Breast epithelium (tissue), 4 donors: ENCODE measurements around the gene BACH2. TPM values are rescaled to one million over a fixed set of nuclear protein-coding genes. Genes with fewer than 3 reads are reported as not detected.
"Not testable (repeated sequence)": the region's sequence is repeated elsewhere in the genome, so short reads cannot be mapped to it uniquely, and the experiment has no call there.

Experiments
- DNase-seq, 2 donors: peaks; one replicate each; pipeline ENCODE4 v3.0.0-alpha.2; 2019; ENCODE audit warnings: low spot score in 2 of 2
- H3K27ac ChIP-seq, 2 donors: fragments of 200-600 bp; sonication (generic) in 1 of 2; one replicate each; pipeline ENCODE4 v1.5.1; 2016 to 2019; ENCODE audit warnings: mild to moderate bottlenecking in 1 of 2
- H3K27me3 ChIP-seq, 2 donors: fragments of 200-600 bp; sonication (generic) in 1 of 2; one replicate each; pipeline versions ENCODE4 v1.5.1 to v1.6.0; 2017 to 2019; ENCODE audit warnings: control low read depth in 1 of 2, mild to moderate bottlenecking in 1 of 2
- H3K36me3 ChIP-seq: fragments of 200-600 bp; one replicate; pipeline ENCODE4 v1.5.1; 2019
- H3K4me1 ChIP-seq, 2 donors: fragments of 200-600 bp; sonication (generic); one replicate each; pipeline ENCODE4 v1.5.1; 2016 to 2019; ENCODE audit warnings: control low read depth in 1 of 2
- H3K4me3 ChIP-seq, 3 donors: fragments of 200-600 bp; sonication (generic); 1 replicate in 2 of 3; 2 replicates in 1 of 3; pipeline ENCODE4 v1.5.1; 2016 to 2019; ENCODE audit warnings: mild to moderate bottlenecking in 3 of 3, moderate library complexity in 2 of 3
- H3K9me3 ChIP-seq, 2 donors: fragments of 200-600 bp; sonication (generic) in 1 of 2; one replicate each; pipeline ENCODE4 v1.5.1; 2016 to 2019; ENCODE audit warnings: control low read depth in 1 of 2
- POLR2A ChIP-seq: fragments of 450-650 bp; IDR thresholded peaks from one replicate; pipeline ENCODE4 v1.6.1; 2016; ENCODE audit warnings: antibody characterized with exemption, mild to moderate bottlenecking, moderate library complexity
- POLR2AphosphoS5 ChIP-seq, 3 donors: sonication (generic); formaldehyde crosslinking; IDR thresholded peaks; one replicate each; pipeline ENCODE4 v1.6.1; 2017; ENCODE audit warnings: antibody characterized with exemption in 3 of 3
- intact Hi-C: fragments of 100-400 bp; cut with DNase I; formaldehyde crosslinking; loops from one replicate; pipeline ENCODE4 v1.15.1; 2023; ENCODE audit warnings: low total_unique reads
- total RNA-seq, 3 donors: library from RNA; depleted of rRNA; stranded (reverse); fragments of >200 nt; gene quantifications; one replicate each; pipeline ENCODE4 v1.1.0, GENCODE V29; 2016
- TF ChIP-seq, protein P1 (sequence below), 3 donors: fragments of 450-650 bp; IDR thresholded peaks; one replicate each; pipeline ENCODE4 v1.5.1; 2016 to 2017; ENCODE audit warnings: antibody characterized with exemption in 3 of 3, mild to moderate bottlenecking in 3 of 3, moderate library complexity in 3 of 3

The BACH2 gene
- 10 to 100 TPM in 1 of 3 donors, 1 to 10 TPM in 2; 6.2 to 13.8 (median 7.0) TPM for total RNA-seq

DNA sequence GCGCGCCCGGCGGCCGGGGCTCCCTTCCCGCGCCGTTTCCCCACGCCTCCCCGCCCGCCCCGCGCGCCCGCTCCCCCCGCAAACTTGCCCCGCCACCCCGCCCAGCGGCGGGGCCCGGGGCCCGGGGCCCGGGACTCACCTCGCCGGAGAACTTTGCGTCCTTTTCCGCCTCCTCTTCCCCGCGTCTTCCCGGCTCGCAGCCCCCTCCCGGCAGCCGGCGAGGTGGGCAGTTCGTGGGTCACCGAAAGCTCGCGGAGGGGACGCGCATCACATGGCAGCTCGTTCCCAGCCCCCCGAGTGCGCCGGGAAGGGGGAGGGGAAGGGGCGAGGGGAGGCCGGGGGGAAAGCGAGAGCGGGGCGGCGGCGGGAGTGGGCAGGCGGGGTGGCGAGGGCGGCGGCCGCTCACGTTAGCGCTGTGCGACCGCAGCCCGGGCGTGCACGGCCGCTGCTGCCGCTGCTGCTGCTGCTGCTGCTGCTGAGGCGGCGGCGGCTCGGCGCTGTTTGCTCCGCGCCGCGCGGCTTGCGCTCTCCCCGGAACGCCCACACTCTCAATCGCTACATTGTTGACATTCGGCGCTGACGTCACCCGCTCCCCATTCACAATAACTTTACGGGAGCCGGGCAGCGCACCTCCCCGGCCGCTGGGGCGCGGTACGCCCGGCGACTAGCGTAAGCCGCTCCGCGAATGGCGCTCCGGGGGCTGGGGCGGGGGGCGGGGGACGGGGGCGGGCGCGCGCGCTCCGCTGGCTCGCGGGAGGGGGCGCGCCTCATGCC is at the start of gene BACH2:
BACH2 (minus strand) TSS at position 503 of the 774 bp plus-strand sequence. CDS start 287,999 bp downstream, outside the sequence.
- Histone ChIP-seq H3K9me3 (no peaks in the 10 kb centered on the region), H3K27ac (peak within 1 kb of the TSS; percentile 94 to 97), H3K36me3 (no peaks in the 10 kb centered on the region), H3K4me3 (peak within 1 kb of the TSS; percentile 77 to 99 (median 81)), H3K27me3 (no peaks in the 10 kb centered on the region), H3K4me1 (no peaks in the 10 kb centered on the region)
- intact Hi-C loops, result loop anchor here (10.0 kb wide), 1 partner anchor 78 kb away; no protein-coding TSS in a partner anchor
- TF ChIP-seq, protein P1, sequence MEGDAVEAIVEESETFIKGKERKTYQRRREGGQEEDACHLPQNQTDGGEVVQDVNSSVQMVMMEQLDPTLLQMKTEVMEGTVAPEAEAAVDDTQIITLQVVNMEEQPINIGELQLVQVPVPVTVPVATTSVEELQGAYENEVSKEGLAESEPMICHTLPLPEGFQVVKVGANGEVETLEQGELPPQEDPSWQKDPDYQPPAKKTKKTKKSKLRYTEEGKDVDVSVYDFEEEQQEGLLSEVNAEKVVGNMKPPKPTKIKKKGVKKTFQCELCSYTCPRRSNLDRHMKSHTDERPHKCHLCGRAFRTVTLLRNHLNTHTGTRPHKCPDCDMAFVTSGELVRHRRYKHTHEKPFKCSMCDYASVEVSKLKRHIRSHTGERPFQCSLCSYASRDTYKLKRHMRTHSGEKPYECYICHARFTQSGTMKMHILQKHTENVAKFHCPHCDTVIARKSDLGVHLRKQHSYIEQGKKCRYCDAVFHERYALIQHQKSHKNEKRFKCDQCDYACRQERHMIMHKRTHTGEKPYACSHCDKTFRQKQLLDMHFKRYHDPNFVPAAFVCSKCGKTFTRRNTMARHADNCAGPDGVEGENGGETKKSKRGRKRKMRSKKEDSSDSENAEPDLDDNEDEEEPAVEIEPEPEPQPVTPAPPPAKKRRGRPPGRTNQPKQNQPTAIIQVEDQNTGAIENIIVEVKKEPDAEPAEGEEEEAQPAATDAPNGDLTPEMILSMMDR (IDR thresholded peaks at IDR 0.05), result peak in 1 of 3 donors; percentile 5
- peak in 1 of 3 donors; percentile 76 for TF ChIP-seq POLR2AphosphoS5 (IDR thresholded peaks at IDR 0.05)
- TF ChIP-seq POLR2A, result no peak
- DNase-seq, result peak; percentile 87 to 89

DNA sequence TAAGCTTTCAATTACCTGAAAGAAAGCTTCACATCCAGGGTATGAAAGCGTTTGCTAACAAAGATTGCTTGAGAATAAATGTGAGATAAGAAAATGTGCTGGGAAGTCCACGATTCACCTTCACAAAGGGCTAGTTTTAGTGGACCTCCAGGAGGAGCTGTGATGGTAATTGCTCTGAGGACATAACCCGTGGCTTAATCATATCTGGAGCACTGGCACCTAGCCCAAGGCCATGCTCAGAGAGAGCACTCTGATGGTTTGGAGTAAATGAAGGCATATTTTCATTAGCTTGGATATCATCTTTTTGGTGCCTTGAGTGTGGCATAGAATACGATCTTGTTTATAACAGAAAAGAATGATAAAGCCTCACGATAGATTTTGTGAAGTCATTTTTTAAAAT is 46.9 kb upstream of the BACH2 start:
- H3K27ac ChIP-seq, result no peak overlapping the region
- no peak for TF ChIP-seq POLR2A
- TF ChIP-seq POLR2AphosphoS5 (IDR thresholded peaks at IDR 0.05), result no peak
- TF ChIP-seq, protein P1 (IDR thresholded peaks at IDR 0.05), result no peak
- H3K4me1 ChIP-seq, result no peaks in the 10 kb centered on the region
- H3K27me3 ChIP-seq, result no peaks in the 10 kb centered on the region
- DNase-seq, result no peak
- no peaks in the 10 kb centered on the region for H3K9me3 ChIP-seq
- no peak overlapping the region for H3K4me3 ChIP-seq
- no peaks in the 10 kb centered on the region for H3K36me3 ChIP-seq
- intact Hi-C loops, result no loop called here

DNA sequence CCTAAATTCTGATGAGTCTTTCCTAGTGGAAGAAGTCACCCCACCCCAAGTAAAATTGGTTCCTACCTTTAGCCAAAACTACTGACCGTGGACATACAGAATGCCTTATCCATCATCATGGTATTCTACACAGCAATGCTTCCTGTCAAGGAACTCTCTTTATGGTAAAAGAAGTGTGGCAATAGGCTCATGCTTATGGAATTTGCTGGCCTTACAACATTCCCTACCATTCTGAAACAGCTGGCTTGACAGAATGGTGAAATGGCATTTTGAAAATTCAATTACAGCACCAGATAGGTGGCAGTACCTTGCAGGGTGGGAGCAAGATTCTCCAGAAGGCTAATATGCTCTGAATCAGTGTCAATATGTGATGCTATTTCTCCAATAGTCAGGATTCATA is 41.8 kb upstream of the BACH2 start:
- no peaks in the 10 kb centered on the region for H3K36me3 ChIP-seq
- H3K4me3 ChIP-seq, result no peak overlapping the region
- H3K4me1 ChIP-seq, result no peaks in the 10 kb centered on the region
- no peak overlapping the region for H3K27ac ChIP-seq
- no peaks in the 10 kb centered on the region for H3K27me3 ChIP-seq
- DNase-seq, result no peak
- intact Hi-C loops, result no loop called here
- TF ChIP-seq POLR2AphosphoS5 (IDR thresholded peaks at IDR 0.05) (no peak), POLR2A (no peak)
- TF ChIP-seq, protein P1 (IDR thresholded peaks at IDR 0.05), result no peak
- no peaks in the 10 kb centered on the region for H3K9me3 ChIP-seq

DNA sequence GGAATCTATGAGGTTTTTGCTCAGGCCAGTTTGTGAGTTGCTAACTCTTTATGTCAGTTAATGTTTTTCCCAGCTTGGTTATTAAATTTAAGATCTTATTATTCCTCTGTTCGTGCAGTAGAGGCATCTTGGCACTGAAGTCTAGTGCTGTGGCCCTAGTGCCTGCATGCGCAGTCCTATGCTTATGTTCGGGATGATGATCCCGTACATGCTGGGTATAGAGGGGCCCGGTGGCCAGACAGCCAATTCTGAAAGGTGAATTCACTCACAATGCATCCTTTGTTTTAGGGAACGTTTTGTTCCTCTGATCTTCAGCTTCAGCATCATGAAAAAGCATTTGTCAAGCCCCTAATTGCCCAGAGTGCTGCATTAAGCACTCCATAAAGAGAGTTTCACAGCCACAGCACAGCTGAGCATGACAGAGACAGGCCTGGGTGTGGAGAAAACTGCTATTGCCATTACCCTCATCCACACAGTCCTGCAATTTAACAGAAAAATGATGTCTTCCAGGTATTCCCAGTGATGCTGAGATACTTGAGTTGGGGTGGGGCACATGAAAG is 39.8 kb upstream of the BACH2 start:
- TF ChIP-seq, protein P1 (IDR thresholded peaks at IDR 0.05), result no peak
- TF ChIP-seq POLR2A (no peak), POLR2AphosphoS5 (IDR thresholded peaks at IDR 0.05) (no peak)
- intact Hi-C loops, result no loop called here
- no peaks in the 10 kb centered on the region for H3K9me3 ChIP-seq
- no peak overlapping the region for H3K4me3 ChIP-seq
- no peaks in the 10 kb centered on the region for H3K27me3 ChIP-seq
- no peaks in the 10 kb centered on the region for H3K36me3 ChIP-seq
- no peak overlapping the region for H3K27ac ChIP-seq
- DNase-seq, result no peak
- H3K4me1 ChIP-seq, result no peaks in the 10 kb centered on the region

DNA sequence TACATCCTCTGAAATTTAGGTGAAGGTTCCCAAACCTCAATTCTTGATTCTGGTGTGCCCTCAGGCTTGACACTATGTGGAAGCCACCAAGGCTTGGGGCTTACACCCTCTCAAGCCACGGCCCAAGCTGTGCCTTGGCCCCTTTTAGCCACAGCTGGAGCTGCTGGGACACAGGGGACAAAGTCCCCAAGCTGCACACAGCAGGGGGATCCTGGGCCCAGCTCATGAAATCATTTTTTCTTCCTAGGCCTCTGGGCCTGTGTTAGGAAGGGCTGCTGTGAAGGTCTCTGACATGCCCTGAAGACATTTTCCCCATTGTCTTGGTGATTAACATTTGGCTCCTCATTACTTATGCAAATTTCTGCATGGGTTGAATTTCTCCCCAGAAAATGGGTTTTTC is 37.3 kb upstream of the BACH2 start:
- H3K27me3 ChIP-seq, result no peaks in the 10 kb centered on the region
- H3K9me3 ChIP-seq, result no peaks in the 10 kb centered on the region
- H3K27ac ChIP-seq, result no peak overlapping the region
- no peaks in the 10 kb centered on the region for H3K36me3 ChIP-seq
- intact Hi-C loops, result no loop called here
- H3K4me3 ChIP-seq, result no peak overlapping the region
- no peak for DNase-seq
- H3K4me1 ChIP-seq, result no peaks in the 10 kb centered on the region
- no peak for TF ChIP-seq POLR2A

DNA sequence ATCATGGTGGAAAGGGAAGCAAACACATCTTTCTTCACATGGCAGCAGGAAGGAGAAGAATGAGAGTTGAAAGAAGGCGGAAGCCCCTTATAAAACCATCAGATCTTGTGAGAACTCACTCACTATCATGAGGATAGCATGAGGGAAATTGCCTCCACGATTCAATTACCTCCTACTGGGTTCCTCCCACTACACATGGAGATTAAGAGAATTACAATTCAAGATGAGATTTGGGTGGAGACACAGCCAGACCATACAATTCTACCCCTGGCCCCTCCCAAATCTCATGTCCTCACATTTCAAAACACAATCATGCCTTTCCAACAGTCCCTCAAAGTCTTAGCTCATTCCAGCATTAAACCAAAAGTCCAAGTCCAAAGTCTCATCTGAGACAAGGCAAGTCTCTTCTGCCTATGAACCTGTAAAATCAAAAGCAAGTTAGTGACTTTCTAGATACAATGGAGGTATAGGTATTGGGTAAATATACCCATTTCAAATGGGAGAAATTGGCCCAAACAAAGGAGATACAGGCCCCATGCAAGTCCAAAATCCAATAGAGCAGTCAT is 36.4 kb upstream of the BACH2 start:
- intact Hi-C loops, H3K36me3 ChIP-seq, H3K27ac ChIP-seq, H3K27me3 ChIP-seq, DNase-seq, H3K9me3 ChIP-seq, H3K4me3 ChIP-seq, H3K4me1 ChIP-seq: not testable (repeated sequence)
